HG03025 (cell line): Measurements from ENCODE around the gene POLR3H.
"Not testable (repeated sequence)": the region's sequence is repeated elsewhere in the genome, so short reads cannot be mapped to it uniquely, and the experiment has no call there.

Experiments used
- ATAC-seq: cut with Tn5 transposase; IDR thresholded peaks from one replicate; pipeline ENCODE4 v1.9.1; 2021; ENCODE audit warnings: mild to moderate bottlenecking, moderate library complexity; ENCODE audit not compliant: unreplicated experiment, low FRiP score

Gene POLR3H, protein sequence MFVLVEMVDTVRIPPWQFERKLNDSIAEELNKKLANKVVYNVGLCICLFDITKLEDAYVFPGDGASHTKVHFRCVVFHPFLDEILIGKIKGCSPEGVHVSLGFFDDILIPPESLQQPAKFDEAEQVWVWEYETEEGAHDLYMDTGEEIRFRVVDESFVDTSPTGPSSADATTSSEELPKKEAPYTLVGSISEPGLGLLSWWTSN

DNA sequence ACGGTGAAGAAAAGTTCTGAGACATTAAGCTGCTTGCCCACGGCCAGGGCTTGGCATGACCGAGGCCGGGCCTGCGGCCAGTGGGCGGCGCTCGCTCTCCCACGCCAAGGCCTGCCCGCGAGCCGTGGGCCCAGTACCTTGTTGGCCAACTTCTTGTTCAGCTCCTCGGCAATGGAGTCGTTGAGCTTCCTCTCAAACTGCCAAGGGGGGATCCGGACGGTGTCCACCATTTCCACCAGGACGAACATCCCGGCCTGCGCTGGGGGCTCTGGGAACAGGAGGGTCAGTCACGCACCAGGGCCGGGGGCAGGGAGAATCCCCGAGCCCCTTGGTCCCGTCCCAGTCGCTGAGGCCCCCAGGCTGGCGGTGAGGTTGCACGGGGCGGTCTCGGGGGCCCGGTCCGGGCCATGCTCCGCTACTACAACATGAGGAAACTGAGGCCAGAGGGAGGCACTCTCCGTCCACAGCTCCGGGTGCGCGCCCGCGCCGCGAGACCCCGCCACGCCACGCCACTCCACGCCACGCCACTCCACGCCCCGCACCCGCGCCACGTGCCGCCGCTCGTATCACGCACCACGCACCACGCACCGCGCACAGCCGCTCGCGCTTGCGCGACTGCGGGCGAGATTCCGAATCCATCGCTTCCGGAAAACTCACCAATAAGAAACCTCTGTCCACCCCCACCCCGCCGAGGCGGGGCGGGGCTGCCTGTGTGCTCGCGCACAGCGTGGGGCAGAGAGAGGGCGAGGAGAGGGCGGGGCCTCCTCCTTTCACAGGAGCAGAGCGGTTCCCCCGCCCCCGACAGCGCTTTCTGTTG is at the start of gene POLR3H:
TSS of gene POLR3H (minus strand) at position 617 of the 817 bp plus-strand sequence. CDS start at position 248, 369 bp downstream.
- ATAC-seq: peak; percentile 80

DNA sequence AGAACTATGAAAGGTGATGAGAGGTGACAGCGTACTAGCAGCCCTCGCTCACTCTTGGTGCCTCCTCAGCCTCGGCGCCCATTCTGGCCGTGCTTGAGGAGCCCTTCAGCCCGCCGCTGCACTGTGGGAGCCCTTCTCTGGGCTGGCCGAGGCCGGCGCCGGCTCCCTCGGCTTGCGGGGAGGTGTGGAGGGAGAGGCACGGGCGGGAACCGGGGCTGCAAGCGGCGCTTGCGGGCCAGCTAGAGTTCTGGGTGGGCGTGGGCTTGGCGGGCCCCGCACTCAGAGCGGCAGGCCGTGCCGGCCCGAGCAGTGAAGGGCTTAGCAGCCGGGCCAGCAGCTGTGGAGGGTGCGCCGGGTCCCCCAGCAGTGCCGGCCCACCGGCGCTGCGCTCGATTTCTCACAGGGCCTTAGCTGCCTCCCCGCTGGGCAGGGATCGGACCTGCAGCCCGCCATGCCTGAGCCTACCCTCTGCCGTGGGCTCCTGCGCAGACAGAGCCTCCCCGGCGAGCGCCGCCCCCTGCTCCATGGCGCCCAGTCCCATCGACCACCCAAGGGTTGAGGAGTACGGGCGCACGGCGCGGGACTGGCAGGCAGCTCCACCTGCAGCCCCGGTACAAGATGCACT is 49.2 kb upstream of the POLR3H start:
- ATAC-seq: not testable (repeated sequence)

DNA sequence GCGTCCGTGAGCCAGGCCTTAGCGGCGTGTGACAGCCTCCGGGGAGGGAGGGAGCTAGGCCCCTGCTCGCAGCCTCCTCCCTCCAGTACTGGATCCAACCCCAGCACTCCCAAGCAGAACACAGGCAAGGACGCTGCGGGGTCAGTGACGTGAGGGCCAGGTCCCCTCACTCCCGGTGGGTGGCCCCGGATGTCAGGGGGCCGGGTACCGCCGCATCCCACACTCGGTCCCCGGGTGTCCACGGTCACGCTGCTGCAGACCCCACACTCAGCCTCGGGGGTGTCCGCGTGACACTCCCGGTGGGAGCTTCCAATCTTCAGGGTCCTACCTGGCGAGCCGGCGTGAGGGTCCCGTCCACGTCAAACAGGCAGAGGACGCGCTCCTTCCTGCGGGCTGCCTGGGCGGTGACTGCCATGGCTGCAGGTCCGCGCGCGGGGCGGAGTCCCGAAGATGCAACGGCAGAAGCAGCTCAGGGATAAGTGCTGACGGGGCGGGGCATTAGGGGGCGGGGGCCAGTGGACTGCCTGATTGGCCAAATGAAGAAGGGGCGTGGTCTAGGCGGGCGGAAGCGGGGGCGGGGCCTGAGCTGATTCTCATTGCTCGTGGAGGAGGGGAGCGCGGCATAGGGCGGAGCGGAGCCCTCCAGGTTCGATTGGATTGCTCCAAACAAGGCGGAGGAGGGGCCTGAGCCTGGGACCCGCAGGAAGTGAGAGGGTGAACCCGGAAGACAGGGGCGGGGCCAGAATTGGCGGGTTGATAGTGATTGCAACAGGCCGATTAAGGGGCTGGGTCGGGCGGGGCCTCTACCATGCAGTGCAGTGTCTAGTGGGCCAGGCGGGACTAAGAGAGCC is 45.3 kb upstream of the POLR3H start, which contains the start of gene PMM1:
TSS of gene PMM1 (minus strand) at position 450 of the 851 bp plus-strand sequence. CDS start at position 415, 35 bp downstream.
- peak; percentile 82 for ATAC-seq

DNA sequence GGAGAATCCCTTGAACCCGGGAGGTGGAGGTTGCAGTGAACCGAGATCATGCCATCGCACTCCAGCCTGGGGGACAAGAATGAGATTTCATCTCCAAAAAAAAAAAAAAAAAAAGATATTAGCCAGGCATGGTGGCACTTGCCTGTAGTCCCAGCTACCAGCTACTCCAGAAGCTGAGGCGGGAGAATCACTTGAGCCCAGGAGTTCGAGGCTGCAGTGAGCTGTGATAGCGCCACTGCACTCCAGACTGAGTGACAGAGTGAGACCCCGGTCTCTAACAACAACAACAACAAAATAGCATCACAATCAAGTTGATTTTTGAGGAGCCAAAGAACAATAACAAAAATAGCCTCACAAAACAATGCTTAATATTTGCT is 43.1 kb upstream of the POLR3H start:
- no peak for ATAC-seq

DNA sequence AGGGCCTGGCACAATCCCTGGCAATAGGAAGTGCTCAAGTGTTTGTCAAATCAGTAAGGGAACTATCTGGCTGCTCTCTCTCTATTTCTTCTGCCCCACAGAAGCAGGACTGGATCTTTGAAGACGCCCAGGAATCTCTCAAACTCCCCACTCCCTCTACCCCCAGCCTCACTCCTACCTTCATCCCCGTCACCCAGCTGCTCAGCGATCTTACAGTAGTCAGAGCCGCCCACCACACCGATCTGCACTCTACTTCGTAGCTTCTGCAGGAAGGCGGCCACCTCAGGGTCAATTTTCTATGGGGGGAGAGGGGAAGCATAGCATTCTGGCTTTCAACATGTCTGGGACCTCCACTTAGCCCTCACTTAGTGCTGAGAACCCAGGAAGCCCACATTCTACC is 41.6 kb upstream of the POLR3H start:
- ATAC-seq: no peak

DNA sequence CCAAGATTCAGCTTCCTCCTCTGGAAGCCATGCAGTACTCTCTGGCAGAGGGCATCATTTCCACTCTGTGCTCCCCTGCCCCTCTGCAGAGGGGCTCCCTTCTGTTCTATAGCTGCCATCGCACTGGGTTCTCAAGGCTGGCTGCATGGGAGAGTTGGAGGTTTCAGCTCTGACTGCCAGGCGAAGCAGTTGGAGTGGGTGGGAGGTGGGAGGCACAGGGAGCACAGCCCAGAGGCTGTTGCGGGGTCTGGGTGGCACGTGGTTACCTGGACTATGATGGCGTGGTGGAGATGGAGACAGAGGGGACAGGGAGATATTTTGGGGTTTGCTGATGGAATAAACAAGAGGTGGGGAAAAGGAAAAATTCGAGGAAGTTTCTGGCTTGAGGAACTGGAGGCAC is 40.6 kb upstream of the POLR3H start:
- no peak for ATAC-seq

DNA sequence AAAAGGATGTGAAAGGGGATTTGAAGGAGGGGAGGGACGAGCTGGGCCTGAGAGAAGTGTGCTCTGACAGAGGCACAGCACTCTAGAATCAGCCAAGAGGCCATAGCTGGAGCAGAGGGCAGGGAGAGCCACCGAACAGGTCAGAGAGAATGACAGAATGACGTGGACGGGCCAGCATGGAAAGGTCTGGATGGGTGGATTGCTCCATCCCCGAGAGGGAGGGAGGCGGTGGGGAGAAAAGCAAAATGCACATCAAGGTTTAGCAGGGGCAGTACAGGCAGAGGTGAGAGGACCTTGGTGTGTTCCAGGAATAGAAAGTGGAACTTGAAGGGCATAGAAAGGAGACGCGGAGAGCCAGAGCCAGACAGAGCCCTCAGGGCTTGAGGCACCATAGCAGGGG is 38.4 kb upstream of the POLR3H start:
- ATAC-seq: no peak

DNA sequence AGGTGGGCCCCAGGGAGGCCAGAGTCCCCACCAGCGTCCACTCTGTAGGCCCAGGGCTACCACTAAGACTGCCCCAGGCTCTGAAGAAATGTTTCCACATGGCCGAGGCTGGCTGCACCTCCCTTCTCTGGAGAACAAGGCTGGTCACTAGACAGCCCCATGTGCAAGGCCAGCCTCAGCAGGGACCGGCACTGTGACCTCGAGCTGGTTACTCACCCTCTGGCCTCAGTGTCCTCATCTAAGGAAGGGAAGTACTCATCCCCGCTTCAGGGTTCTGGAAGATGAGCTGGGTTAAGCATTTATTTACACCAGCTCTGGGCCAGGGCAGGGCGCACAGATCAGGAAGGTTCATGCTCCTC is 35.7 kb upstream of the POLR3H start:
- ATAC-seq: no peak

DNA sequence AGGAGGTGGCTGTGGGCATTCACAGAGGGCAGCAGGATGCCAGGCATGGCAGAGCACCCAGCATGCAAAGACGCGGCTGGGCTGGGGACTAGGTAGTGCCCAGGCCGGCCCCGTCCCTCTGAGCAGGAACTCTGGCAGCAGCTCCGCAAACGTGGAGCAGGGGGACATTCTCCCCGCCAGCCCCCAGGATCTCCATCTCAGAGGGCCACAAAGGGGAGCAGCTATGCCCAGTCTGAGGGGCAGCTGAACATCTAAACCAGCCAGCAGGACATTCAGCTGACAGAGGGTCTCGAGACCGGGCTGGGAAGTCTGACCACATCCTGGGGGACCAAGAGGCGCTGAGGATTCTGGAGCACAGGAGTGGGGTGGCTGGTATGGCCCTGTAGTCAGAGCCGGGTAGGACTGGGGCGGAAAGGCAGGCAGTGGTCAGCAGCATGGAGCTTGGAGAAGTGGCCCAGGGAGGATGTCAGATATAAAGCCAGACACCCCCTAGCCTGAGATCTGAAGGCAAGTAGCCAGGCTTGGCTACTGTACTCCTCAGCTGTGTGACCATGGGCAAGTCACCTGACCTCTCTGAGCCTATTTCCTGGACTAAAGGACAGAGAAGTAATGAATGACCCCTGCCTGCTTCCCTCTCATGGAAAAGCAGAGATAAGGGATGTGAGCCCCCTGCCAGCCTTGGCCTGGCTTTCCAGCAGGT is 35.2 kb upstream of the POLR3H start:
- ATAC-seq: no peak

DNA sequence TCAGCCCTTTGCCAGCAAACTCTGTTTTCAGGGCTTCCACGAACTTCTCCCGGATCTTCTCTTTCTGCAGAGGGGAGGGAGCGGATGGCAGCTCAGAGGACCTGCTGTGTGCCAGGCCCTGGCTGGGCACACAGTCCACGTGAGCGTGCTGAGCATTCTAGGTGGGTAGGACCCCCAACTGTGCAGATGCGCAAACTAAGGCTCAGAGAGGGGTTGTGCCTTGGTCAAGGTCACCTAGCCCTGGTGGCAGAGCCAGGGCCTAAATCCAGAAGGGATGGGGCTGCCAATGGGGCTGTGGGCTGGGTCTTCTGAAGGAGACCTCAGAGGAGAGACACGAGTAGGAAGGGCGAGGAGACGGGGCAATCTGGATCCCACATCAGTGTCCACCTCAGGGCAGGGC is 34.5 kb upstream of the POLR3H start:
- ATAC-seq: no peak

DNA sequence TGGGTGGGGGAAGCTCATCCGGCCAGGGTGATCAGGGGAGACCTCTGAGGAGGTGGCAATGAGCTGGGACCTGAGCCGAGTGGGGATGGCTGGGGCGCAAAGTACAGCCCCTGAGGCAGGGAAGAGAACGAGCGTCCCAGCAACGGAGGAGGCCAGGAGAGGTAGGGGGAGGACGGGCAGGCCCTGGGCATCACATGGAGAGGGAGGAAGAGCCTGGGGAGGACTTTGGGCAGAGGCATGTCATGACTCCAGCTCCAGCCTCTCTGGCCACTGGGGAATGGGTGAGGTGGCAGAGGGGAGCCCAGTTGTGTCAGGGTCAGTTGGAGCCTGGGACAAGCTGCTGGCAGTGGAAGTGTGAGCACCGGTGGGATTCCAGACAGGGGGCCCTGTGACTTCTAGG is 33.8 kb upstream of the POLR3H start:
- ATAC-seq: no peak

DNA sequence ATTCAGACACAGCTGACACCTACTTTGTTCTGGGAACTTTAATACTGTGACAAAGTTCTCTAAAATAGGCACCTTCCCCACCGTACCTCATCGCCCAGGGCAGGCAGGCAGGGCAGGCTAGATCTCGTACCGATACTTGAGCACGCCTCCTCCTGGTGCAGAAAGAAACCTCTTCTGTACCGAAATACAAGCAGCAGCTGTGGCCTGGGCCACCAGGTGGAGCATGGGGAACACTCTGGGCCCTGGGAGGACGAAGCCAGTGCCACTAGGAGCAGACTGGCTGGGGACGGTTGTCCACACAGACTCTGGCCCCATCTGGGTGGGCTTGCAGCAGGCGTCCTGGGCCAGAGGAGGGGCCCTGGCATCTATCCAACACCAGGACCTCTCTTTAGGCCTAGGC is 32.6 kb upstream of the POLR3H start:
- ATAC-seq: no peak

DNA sequence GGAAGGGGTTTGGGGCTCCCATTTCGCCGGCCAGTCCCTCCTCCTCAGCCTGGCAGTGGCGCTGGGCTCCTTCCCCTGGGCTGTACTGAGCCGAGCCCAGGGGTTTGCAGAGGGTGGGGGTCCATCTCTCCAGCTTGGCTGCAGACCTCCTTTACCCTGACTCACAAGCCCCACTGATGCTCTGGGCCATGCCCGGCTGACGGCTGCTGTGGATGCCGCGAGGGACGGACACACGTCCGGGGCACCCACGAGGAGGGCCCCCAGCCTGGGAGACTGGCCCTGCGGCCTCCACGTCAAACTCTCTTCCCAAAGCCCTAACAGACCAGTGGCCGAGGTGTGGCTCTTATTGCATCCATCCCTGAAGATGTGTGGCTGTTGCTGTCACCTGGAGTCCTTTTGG is 31.3 kb upstream of the POLR3H start:
- no peak for ATAC-seq

DNA sequence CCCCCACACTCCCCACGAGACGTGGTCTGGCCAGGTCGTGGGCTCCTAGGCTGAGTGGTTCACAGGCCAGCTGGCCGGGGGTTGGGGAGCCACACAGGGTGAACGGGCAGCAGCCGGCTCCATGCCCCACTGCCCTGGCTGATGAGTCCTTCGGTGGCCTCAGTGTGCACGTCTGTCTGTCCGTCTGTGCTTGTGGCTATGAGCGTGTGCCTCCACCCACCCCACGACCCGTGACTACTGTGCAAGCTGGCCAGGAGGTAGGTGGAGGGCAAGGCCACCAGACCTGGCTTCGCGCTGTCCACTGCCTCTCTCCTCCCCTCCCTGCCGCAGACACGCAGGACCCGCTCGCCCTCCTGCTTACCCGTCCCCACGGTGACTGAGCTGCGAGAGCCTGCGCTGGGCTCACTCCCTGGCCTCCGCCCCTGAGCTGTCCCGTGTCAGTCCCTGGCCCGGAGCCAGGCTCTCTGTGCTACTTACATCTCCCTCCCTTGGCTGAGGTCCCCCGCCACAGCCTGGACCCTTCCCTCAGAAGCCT is 30.6 kb upstream of the POLR3H start:
- ATAC-seq: no peak

DNA sequence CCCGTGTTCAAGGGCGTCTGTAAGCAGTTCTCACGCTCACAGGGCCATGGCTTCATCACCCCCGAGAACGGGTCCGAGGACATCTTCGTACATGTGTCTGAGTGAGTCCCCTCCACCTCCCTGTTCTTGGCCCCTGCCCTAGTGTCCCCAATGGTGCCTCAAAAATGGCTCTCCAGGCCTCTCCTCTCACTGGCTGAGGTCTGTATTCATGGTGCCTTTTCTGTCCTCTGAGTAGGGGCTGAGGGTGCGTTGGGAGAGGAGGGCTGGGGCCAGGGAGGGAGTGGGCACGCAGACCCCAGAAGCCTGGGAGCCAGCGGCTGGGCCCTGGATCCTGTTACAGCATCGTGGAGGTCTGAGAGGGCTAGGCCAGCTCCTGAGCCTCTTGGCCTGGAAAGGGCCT is 29.4 kb upstream of the POLR3H start:
- no peak for ATAC-seq

DNA sequence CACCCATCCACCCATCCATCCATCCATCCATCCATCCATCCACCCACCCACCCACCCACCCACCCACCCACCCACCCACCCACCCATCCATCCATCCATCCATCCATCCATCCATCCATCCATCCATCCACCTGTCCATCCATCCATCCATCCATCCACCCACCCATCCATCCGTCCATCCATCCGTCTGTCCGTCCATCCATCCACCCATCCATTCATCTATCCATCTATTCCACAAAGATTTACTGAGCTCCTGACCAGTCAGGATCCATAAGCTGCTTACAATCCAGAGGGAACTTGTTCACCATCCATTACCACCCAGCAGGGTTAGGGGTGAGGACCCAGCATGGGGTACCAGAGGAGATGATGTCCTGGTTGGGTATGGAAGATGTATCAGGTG is 28.0 kb upstream of the POLR3H start:
- not testable (repeated sequence) for ATAC-seq

DNA sequence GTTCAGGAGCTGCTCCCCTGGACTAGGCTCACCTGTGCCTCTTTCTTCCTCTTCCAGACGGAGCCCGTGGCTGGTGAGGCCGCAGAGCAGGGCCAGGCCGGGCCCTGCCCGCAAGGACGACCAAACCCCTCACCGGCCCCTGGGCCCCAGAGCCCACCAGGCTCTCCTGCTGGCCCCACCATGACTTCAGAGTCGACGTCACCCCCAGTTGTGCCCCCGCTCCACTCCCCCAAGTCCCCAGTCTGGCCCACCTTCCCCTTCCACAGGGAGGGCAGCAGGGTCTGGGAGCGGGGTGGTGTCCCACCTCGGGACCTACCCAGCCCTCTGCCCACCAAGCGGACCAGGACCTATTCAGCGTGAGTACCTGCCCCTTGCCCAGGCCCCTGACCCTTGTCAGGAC is 27.5 kb upstream of the POLR3H start:
- no peak for ATAC-seq

DNA sequence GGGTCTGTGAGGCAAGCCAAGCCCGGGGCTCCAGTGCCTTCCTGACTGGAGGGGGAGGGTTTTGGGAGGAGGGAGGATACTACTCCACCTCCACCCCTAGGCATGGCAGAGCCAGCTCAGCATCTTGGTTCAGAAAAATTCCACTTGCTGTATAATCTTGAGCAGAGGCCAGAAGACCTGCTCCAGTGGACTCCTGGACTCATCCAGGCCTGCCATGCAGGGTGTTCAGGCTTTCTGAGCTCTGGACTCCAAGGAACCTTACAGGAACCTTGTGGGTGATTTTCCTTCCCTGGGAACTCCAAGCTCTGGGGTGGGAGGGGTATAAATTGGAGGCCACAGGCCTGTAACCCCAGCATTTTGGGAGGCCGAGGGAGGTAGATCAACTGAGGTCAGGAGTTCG is 26.0 kb upstream of the POLR3H start:
- no peak for ATAC-seq

DNA sequence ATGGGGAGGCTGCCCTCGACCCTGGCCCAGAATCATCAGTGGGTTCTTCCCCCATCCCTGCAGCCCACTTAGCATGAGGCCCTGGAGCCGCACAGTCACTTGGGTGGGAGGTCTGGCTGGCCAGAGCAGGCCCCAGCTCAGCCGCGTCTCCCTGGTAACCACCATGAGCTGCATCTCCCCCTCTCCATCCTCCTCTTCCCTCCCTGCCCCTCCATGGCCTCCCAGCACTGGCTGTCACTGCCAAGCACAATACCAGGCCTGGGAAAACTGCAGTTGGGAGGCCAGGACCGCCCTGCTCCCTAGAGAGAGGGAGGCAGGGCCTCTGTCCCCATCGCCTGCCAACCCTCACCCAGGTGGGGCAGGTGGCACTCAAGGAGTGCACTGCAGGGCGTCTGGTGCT is 24.5 kb upstream of the POLR3H start:
- no peak for ATAC-seq

DNA sequence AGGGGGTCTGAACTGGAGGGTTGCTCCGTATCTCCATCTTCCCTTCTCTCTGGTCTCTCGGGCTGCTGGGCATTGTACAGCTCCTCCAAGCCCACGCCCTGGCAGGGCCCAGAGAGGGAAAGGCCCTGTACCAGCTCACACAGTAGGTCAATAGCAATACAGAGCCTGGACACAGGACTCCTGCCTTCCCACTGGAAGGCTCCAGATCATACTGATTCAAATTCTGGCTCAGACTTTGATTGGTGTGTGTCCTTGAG is 23.2 kb upstream of the POLR3H start:
- no peak for ATAC-seq
